ENCODE results near the gene SLC6A5. TPM values are rescaled to one million over a fixed set of nuclear protein-coding genes. Genes with fewer than 3 reads are reported as not detected.

SLC6A5 gene
- total and polyA plus RNA-seq, 9 of the 15 experiments (the other 6 are each of a cell fraction or from before 2014, with no cell fraction given): 0.08 TPM; not detected in 8

GRCh38 chr11:20611445-20611844, 12.0 kb downstream of the SLC6A5 start:
- Histone ChIP-seq H3K27me3 (ENCODE audit: control insufficient read depth in 2 of 2, insufficient read depth in 2 of 2, low read length in 2 of 2) (peaks cover 3 to 8% of the 10 kb centered on the region in 2 experiments; a peak in 2 of 5 replicates), H2AFZ (ENCODE audit: low read depth, low read length) (no peak overlapping the region), H3K79me2 (ENCODE audit: control insufficient read depth, insufficient read depth, low read length) (no peaks in the 10 kb centered on the region), H3K9me1 (ENCODE audit: control insufficient read depth, insufficient read depth, low read length) (peaks cover 3% of the 10 kb centered on the region), H3K4me2 (ENCODE audit: insufficient read depth, low read length) (no peak overlapping the region), H3K4me1 (replicated peaks in 1 of 2; ENCODE audit: control insufficient read depth in 2 of 2, insufficient read depth in 2 of 2, low read length in 2 of 2) (peaks cover 0 to 5% of the 10 kb centered on the region in 2 experiments; a peak in 2 of 5 replicates), H3K4me3 (no peak overlapping the region), H3K9ac (ENCODE audit: insufficient read depth in 1 of 2, low read depth in 2 of 2, low read length in 2 of 2) (no peak overlapping the region), H3K9me3 (replicated peaks; ENCODE audit: control insufficient read depth, insufficient read depth, low read depth, low read length) (no peaks in the 10 kb centered on the region), H4K20me1 (replicated peaks; ENCODE audit: control insufficient read depth, insufficient read depth, low read length) (no peaks in the 10 kb centered on the region), H3K36me3 (ENCODE audit: control insufficient read depth, insufficient read depth, low read length) (no peaks in the 10 kb centered on the region), H3K27ac (ENCODE audit: extremely low read depth, low read depth, low read length) (no peak overlapping the region)
- intact Hi-C loops (cut with micrococcal nuclease) (loop anchor here (5.0 to 10.0 kb wide), 5 partner anchors 169 to 657 kb away; partner anchors contain the start of gene PRMT3), in situ Hi-C loops (cut with MboI) (loop anchor here (10.0 to 25.0 kb wide), 2 partner anchors 487 to 674 kb away; no protein-coding TSS in a partner anchor)
- BruUV-seq (replicated peaks): no TSS peak
- POLR2A ChIA-PET: interaction anchor here (0.7 kb wide), 1 partner anchor 214 kb away, joined by 3 read pairs; no protein-coding TSS in a partner anchor
- 0% methylated on average over 2 of the region's 2 CpGs for WGBS (ENCODE audit: insufficient coverage, low coverage, missing lambda C conversion rate)
- CTCF ChIA-PET (ENCODE audit: low intra/inter-chr PET ratio): no interaction called here
- DNase-seq (ENCODE audit: extremely low read depth in 1 of 4, low spot score in 3 of 4): no peak
- TF ChIP-seq, protein P1, sequence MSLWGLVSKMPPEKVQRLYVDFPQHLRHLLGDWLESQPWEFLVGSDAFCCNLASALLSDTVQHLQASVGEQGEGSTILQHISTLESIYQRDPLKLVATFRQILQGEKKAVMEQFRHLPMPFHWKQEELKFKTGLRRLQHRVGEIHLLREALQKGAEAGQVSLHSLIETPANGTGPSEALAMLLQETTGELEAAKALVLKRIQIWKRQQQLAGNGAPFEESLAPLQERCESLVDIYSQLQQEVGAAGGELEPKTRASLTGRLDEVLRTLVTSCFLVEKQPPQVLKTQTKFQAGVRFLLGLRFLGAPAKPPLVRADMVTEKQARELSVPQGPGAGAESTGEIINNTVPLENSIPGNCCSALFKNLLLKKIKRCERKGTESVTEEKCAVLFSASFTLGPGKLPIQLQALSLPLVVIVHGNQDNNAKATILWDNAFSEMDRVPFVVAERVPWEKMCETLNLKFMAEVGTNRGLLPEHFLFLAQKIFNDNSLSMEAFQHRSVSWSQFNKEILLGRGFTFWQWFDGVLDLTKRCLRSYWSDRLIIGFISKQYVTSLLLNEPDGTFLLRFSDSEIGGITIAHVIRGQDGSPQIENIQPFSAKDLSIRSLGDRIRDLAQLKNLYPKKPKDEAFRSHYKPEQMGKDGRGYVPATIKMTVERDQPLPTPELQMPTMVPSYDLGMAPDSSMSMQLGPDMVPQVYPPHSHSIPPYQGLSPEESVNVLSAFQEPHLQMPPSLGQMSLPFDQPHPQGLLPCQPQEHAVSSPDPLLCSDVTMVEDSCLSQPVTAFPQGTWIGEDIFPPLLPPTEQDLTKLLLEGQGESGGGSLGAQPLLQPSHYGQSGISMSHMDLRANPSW (CRISPR knock-in tag; IDR thresholded peaks at IDR 0.05): no peak
- TF ChIP-seq THRA (IDR thresholded peaks at IDR 0.05): no peak
- no peak for TF ChIP-seq TCF7 (IDR thresholded peaks at IDR 0.05; ENCODE audit: borderline replicate concordance)
- no peak for TF ChIP-seq ZKSCAN1 (IDR thresholded peaks at IDR 0.05; ENCODE audit: low read depth, low read length)
- no peak for TF ChIP-seq ASH1L (IDR thresholded peaks at IDR 0.05; ENCODE audit: borderline replicate concordance, low read depth, partially characterized antibody)
- no peak for TF ChIP-seq PRPF4 (IDR thresholded peaks at IDR 0.05; ENCODE audit: insufficient read depth, low read depth, low read length, poor library complexity, severe bottlenecking)
- TF ChIP-seq, protein P2, sequence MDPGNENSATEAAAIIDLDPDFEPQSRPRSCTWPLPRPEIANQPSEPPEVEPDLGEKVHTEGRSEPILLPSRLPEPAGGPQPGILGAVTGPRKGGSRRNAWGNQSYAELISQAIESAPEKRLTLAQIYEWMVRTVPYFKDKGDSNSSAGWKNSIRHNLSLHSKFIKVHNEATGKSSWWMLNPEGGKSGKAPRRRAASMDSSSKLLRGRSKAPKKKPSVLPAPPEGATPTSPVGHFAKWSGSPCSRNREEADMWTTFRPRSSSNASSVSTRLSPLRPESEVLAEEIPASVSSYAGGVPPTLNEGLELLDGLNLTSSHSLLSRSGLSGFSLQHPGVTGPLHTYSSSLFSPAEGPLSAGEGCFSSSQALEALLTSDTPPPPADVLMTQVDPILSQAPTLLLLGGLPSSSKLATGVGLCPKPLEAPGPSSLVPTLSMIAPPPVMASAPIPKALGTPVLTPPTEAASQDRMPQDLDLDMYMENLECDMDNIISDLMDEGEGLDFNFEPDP (CRISPR knock-in tag; IDR thresholded peaks at IDR 0.05): no peak
- no peak for TF ChIP-seq TRIM28 (IDR thresholded peaks at IDR 0.05)
- TF ChIP-seq FOXJ3 (CRISPR knock-in tag; IDR thresholded peaks at IDR 0.05): no peak
- TF ChIP-seq HDAC3 (IDR thresholded peaks at IDR 0.05; ENCODE audit: borderline replicate concordance, partially characterized antibody): no peak
- TF ChIP-seq NR2F6 (CRISPR knock-in tag; IDR thresholded peaks at IDR 0.05): no peak
- no peak for TF ChIP-seq GATAD2A (IDR thresholded peaks at IDR 0.05)
- no peak for FAIRE-seq
- ATAC-seq: no peak

All from K562 (cell line).